HEK293 (cell line): ENCODE measurements around the gene MUC13.

Source experiments
- CTCF ChIP-seq: fragments of 450-650 bp; formaldehyde crosslinking; IDR thresholded peaks from 2 replicates; pipeline ENCODE4 v1.5.1; 2016; ENCODE audit warnings: missing biosample characterization, missing genetic modification characterization
- EGR2 ChIP-seq: fragments of 450-650 bp; formaldehyde crosslinking; IDR thresholded peaks from 2 replicates; pipeline ENCODE4 v1.5.1; 2016; ENCODE audit warnings: low read depth, missing biosample characterization, missing genetic modification characterization
- FEZF1 ChIP-seq: fragments of 450-650 bp; formaldehyde crosslinking; IDR thresholded peaks from 2 replicates; pipeline ENCODE4 v1.5.1; 2016; ENCODE audit warnings: missing biosample characterization, missing genetic modification characterization
- TRIM28 ChIP-seq: IDR thresholded peaks from 2 replicates; pipeline ENCODE4 v1.6.1; 2011; ENCODE audit warnings: low read length, control low read depth, borderline replicate concordance
- ZNF133 ChIP-seq: fragments of 450-650 bp; formaldehyde crosslinking; IDR thresholded peaks from 2 replicates; pipeline ENCODE4 v1.5.1; 2016; ENCODE audit warnings: missing biosample characterization, missing genetic modification characterization
- ZNF362 ChIP-seq: fragments of 450-650 bp; formaldehyde crosslinking; IDR thresholded peaks from 2 replicates; pipeline ENCODE4 v1.5.1; 2016; ENCODE audit warnings: missing biosample characterization, missing genetic modification characterization
- ZNF366 ChIP-seq: fragments of 450-650 bp; formaldehyde crosslinking; conservative IDR thresholded peaks from 2 replicates; pipeline ENCODE4 v1.5.1; 2016; ENCODE audit warnings: missing biosample characterization, missing genetic modification characterization
- ZNF423 ChIP-seq: fragments of 450-650 bp; formaldehyde crosslinking; IDR thresholded peaks from 2 replicates; pipeline ENCODE4 v1.5.1; 2016; ENCODE audit warnings: missing biosample characterization, missing genetic modification characterization
- ZNF555 ChIP-seq: fragments of 450-650 bp; formaldehyde crosslinking; conservative IDR thresholded peaks from 2 replicates; pipeline ENCODE4 v1.5.1; 2017; ENCODE audit warnings: missing biosample characterization, mild to moderate bottlenecking, missing genetic modification characterization, inconsistent platforms

GRCh38 chr3:124896824-124897526, 37.6 kb downstream of the MUC13 start:
- TF ChIP-seq ZNF423: no peak
- TF ChIP-seq ZNF133: no peak
- TF ChIP-seq ZNF366 (tag by site-specific recombination): no peak
- TF ChIP-seq TRIM28: no peak
- no peak for TF ChIP-seq CTCF (tag by site-specific recombination)
- no peak for TF ChIP-seq EGR2 (tag by site-specific recombination)
- no peak for TF ChIP-seq FEZF1 (tag by site-specific recombination)
- no peak for TF ChIP-seq ZNF362 (tag by site-specific recombination)
- no peak for TF ChIP-seq ZNF555 (tag by site-specific recombination)
